ENCODE results near the gene KRTAP15-1. TPM values are rescaled to one million over a fixed set of nuclear protein-coding genes. Genes with fewer than 3 reads are reported as not detected.

KRTAP15-1 gene
- total and polyA plus RNA-seq, 2 of the 13 experiments (the other 11 are each of a cell fraction or from before 2014, with no cell fraction given) = not detected

- no peak for ATAC-seq
- CTCF ChIA-PET (ENCODE audit: low intra/inter-chr PET ratio, low total read pairs) = no interaction called here
- peaks cover 88% of the 10 kb centered on the region for H3K9me3 ChIP-seq (ENCODE audit: low read length)
- no peak for DNase-seq (ENCODE audit: low spot score)
- FAIRE-seq = no peak
- no TSS peak for BruUV-seq (replicated peaks)
- H3K4me1 ChIP-seq (ENCODE audit: insufficient read depth, low read length) = no peaks in the 10 kb centered on the region
- no peak within 1 kb of the TSS for H3K4me2 ChIP-seq (ENCODE audit: low read depth, low read length)
- H3K4me3 ChIP-seq (replicated peaks in 1 of 3; ENCODE audit: insufficient read depth in 1 of 3, low read depth in 2 of 3, low read length in 3 of 3) = no peak within 1 kb of the TSS
- H3K79me2 ChIP-seq (ENCODE audit: insufficient read depth, low read length) = no peaks in the 10 kb centered on the region
- no peaks in the 10 kb centered on the region for H3K27me3 ChIP-seq (ENCODE audit: control insufficient read depth in 1 of 2, insufficient read depth in 2 of 2, low read length in 2 of 2)
- no peaks in the 10 kb centered on the region for H4K20me1 ChIP-seq (ENCODE audit: insufficient read depth, low read length)
- 0% methylated on average over 2 of the region's 2 CpGs for WGBS (ENCODE audit: low lambda C conversion rate)
- no peak for TF ChIP-seq ELF3 (CRISPR knock-in tag; IDR thresholded peaks at IDR 0.05)
- no peak for TF ChIP-seq WIZ (CRISPR knock-in tag; IDR thresholded peaks at IDR 0.05)
- TF ChIP-seq ZBTB20 (CRISPR knock-in tag; IDR thresholded peaks at IDR 0.05; ENCODE audit: borderline replicate concordance, low read depth) = no peak
- TF ChIP-seq CREM (IDR thresholded peaks at IDR 0.05) = no peak
- no peak for TF ChIP-seq CREM (CRISPR knock-in tag; IDR thresholded peaks at IDR 0.05)
- no peak for TF ChIP-seq ZNF672 (CRISPR knock-in tag; IDR thresholded peaks at IDR 0.05)
- intact Hi-C loops (cut with micrococcal nuclease; ENCODE audit: unreplicated experiment) = no loop called here
- POLR2A ChIA-PET = no interaction called here
- H3K36me3 ChIP-seq (replicated peaks in 1 of 2; ENCODE audit: control insufficient read depth in 1 of 2, insufficient read depth in 2 of 2, low read length in 2 of 2) = no peaks in the 10 kb centered on the region
- no peak within 1 kb of the TSS for H2AFZ ChIP-seq (ENCODE audit: low read length)
- H3K27ac ChIP-seq (ENCODE audit: extremely low read length, insufficient read depth, low read length) = no peak within 1 kb of the TSS
- no peak within 1 kb of the TSS for H3K9ac ChIP-seq (ENCODE audit: insufficient read depth, low read depth, low read length)
- in situ Hi-C loops (cut with HindIII; ENCODE audit: extremely low pct_ligation_motif_present, low pct_unique_long_range_greater_than_20kb) = no loop called here
These were observed 47.3 kb downstream of the KRTAP15-1 start, which contains the start of gene KRTAP19-2 for GRCh38 chr21:30487336-30487735. Gene KRTAP19-2 (minus strand): TSS chr21:30487436. CDS start chr21:30487348, 88 bp downstream.

Other genes with a start within 250 kb of the KRTAP15-1 start
- gene CLDN8, start 224.2 kb upstream of the KRTAP15-1 start, total RNA-seq (2016; rRNA removed; fragmentation: Illumina TruSeq; extraction: Trizol) = not detected in 2 replicates
- gene CLDN8, start 224.2 kb upstream of the KRTAP15-1 start, polyA plus RNA-seq (2011; rRNA removed) = not detected in 2 replicates
- gene KRTAP24-1, start 157.3 kb upstream of the KRTAP15-1 start, total RNA-seq (2016; rRNA removed; fragmentation: Illumina TruSeq; extraction: Trizol) = not detected in 2 replicates
- gene KRTAP24-1, start 157.3 kb upstream of the KRTAP15-1 start, polyA plus RNA-seq (2011; rRNA removed) = not detected in 2 replicates
- gene KRTAP25-1, start 150.8 kb upstream of the KRTAP15-1 start, total RNA-seq (2016; rRNA removed; fragmentation: Illumina TruSeq; extraction: Trizol) = not detected in 2 replicates
- not detected in 2 replicates for gene KRTAP25-1, start 150.8 kb upstream of the KRTAP15-1 start, polyA plus RNA-seq (2011; rRNA removed)
- gene KRTAP26-1, start 120.0 kb upstream of the KRTAP15-1 start, total RNA-seq (2016; rRNA removed; fragmentation: Illumina TruSeq; extraction: Trizol) = not detected in 2 replicates
- not detected in 2 replicates for gene KRTAP26-1, start 120.0 kb upstream of the KRTAP15-1 start, polyA plus RNA-seq (2011; rRNA removed)
- gene KRTAP27-1, start 102.6 kb upstream of the KRTAP15-1 start, total RNA-seq (2016; rRNA removed; fragmentation: Illumina TruSeq; extraction: Trizol) = not detected in 2 replicates
- not detected in 2 replicates for gene KRTAP27-1, start 102.6 kb upstream of the KRTAP15-1 start, polyA plus RNA-seq (2011; rRNA removed)
- not detected in 2 replicates for gene KRTAP23-1, start 91.7 kb upstream of the KRTAP15-1 start, total RNA-seq (2016; rRNA removed; fragmentation: Illumina TruSeq; extraction: Trizol)
- gene KRTAP23-1, start 91.7 kb upstream of the KRTAP15-1 start, polyA plus RNA-seq (2011; rRNA removed) = not detected in 2 replicates
- gene KRTAP13-2, start 68.0 kb upstream of the KRTAP15-1 start, total RNA-seq (2016; rRNA removed; fragmentation: Illumina TruSeq; extraction: Trizol) = not detected in 2 replicates
- gene KRTAP13-2, start 68.0 kb upstream of the KRTAP15-1 start, polyA plus RNA-seq (2011; rRNA removed) = not detected in 2 replicates
- not detected in 2 replicates for gene KRTAP13-1, start 44.2 kb upstream of the KRTAP15-1 start, total RNA-seq (2016; rRNA removed; fragmentation: Illumina TruSeq; extraction: Trizol)
- gene KRTAP13-1, start 44.2 kb upstream of the KRTAP15-1 start, polyA plus RNA-seq (2011; rRNA removed) = not detected in 2 replicates
- not detected in 2 replicates for gene KRTAP13-3, start 14.3 kb upstream of the KRTAP15-1 start, total RNA-seq (2016; rRNA removed; fragmentation: Illumina TruSeq; extraction: Trizol)
- not detected in 2 replicates for gene KRTAP13-3, start 14.3 kb upstream of the KRTAP15-1 start, polyA plus RNA-seq (2011; rRNA removed)
- not detected in 2 replicates for gene KRTAP13-4, start 10.1 kb upstream of the KRTAP15-1 start, total RNA-seq (2016; rRNA removed; fragmentation: Illumina TruSeq; extraction: Trizol)
- not detected in 2 replicates for gene KRTAP13-4, start 10.1 kb upstream of the KRTAP15-1 start, polyA plus RNA-seq (2011; rRNA removed)
- not detected in 2 replicates for gene KRTAP19-1, start 40.1 kb downstream of the KRTAP15-1 start, total RNA-seq (2016; rRNA removed; fragmentation: Illumina TruSeq; extraction: Trizol)
- not detected in 2 replicates for gene KRTAP19-1, start 40.1 kb downstream of the KRTAP15-1 start, polyA plus RNA-seq (2011; rRNA removed)
- gene KRTAP19-2, start 47.2 kb downstream of the KRTAP15-1 start, total RNA-seq (2016; rRNA removed; fragmentation: Illumina TruSeq; extraction: Trizol) = not detected in 2 replicates
- not detected in 2 replicates for gene KRTAP19-2, start 47.2 kb downstream of the KRTAP15-1 start, polyA plus RNA-seq (2011; rRNA removed)
- not detected in 2 replicates for gene KRTAP19-3, start 51.7 kb downstream of the KRTAP15-1 start, total RNA-seq (2016; rRNA removed; fragmentation: Illumina TruSeq; extraction: Trizol)
- not detected in 2 replicates for gene KRTAP19-3, start 51.7 kb downstream of the KRTAP15-1 start, polyA plus RNA-seq (2011; rRNA removed)
- not detected in 2 replicates for gene KRTAP19-4, start 56.9 kb downstream of the KRTAP15-1 start, total RNA-seq (2016; rRNA removed; fragmentation: Illumina TruSeq; extraction: Trizol)
- not detected in 2 replicates for gene KRTAP19-4, start 56.9 kb downstream of the KRTAP15-1 start, polyA plus RNA-seq (2011; rRNA removed)
- gene KRTAP19-5, start 61.9 kb downstream of the KRTAP15-1 start, total RNA-seq (2016; rRNA removed; fragmentation: Illumina TruSeq; extraction: Trizol) = not detected in 2 replicates
- not detected in 2 replicates for gene KRTAP19-5, start 61.9 kb downstream of the KRTAP15-1 start, polyA plus RNA-seq (2011; rRNA removed)
- not detected in 2 replicates for gene KRTAP19-6, start 101.6 kb downstream of the KRTAP15-1 start, total RNA-seq (2016; rRNA removed; fragmentation: Illumina TruSeq; extraction: Trizol)
- not detected in 2 replicates for gene KRTAP19-6, start 101.6 kb downstream of the KRTAP15-1 start, polyA plus RNA-seq (2011; rRNA removed)
- gene KRTAP19-7, start 121.0 kb downstream of the KRTAP15-1 start, total RNA-seq (2016; rRNA removed; fragmentation: Illumina TruSeq; extraction: Trizol) = not detected in 2 replicates
- not detected in 2 replicates for gene KRTAP19-7, start 121.0 kb downstream of the KRTAP15-1 start, polyA plus RNA-seq (2011; rRNA removed)
- gene KRTAP22-2, start 150.1 kb downstream of the KRTAP15-1 start, total RNA-seq (2016; rRNA removed; fragmentation: Illumina TruSeq; extraction: Trizol) = not detected in 2 replicates
- gene KRTAP22-2, start 150.1 kb downstream of the KRTAP15-1 start, polyA plus RNA-seq (2011; rRNA removed) = not detected in 2 replicates
- gene KRTAP6-3, start 152.2 kb downstream of the KRTAP15-1 start, total RNA-seq (2016; rRNA removed; fragmentation: Illumina TruSeq; extraction: Trizol) = not detected in 2 replicates
- not detected in 2 replicates for gene KRTAP6-3, start 152.2 kb downstream of the KRTAP15-1 start, polyA plus RNA-seq (2011; rRNA removed)
- gene KRTAP6-2, start 158.6 kb downstream of the KRTAP15-1 start, total RNA-seq (2016; rRNA removed; fragmentation: Illumina TruSeq; extraction: Trizol) = not detected in 2 replicates
- not detected in 2 replicates for gene KRTAP6-2, start 158.6 kb downstream of the KRTAP15-1 start, polyA plus RNA-seq (2011; rRNA removed)
- gene KRTAP22-1, start 160.8 kb downstream of the KRTAP15-1 start, total RNA-seq (2016; rRNA removed; fragmentation: Illumina TruSeq; extraction: Trizol) = not detected in 2 replicates
- not detected in 2 replicates for gene KRTAP22-1, start 160.8 kb downstream of the KRTAP15-1 start, polyA plus RNA-seq (2011; rRNA removed)
- gene KRTAP6-1, start 173.7 kb downstream of the KRTAP15-1 start, total RNA-seq (2016; rRNA removed; fragmentation: Illumina TruSeq; extraction: Trizol) = not detected in 2 replicates
- not detected in 2 replicates for gene KRTAP6-1, start 173.7 kb downstream of the KRTAP15-1 start, polyA plus RNA-seq (2011; rRNA removed)
- not detected in 2 replicates for gene KRTAP20-1, start 176.2 kb downstream of the KRTAP15-1 start, total RNA-seq (2016; rRNA removed; fragmentation: Illumina TruSeq; extraction: Trizol)
- gene KRTAP20-1, start 176.2 kb downstream of the KRTAP15-1 start, polyA plus RNA-seq (2011; rRNA removed) = not detected in 2 replicates
- not detected in 2 replicates for gene KRTAP20-4, start 180.4 kb downstream of the KRTAP15-1 start, total RNA-seq (2016; rRNA removed; fragmentation: Illumina TruSeq; extraction: Trizol)
- gene KRTAP20-4, start 180.4 kb downstream of the KRTAP15-1 start, polyA plus RNA-seq (2011; rRNA removed) = not detected in 2 replicates
- gene KRTAP20-2, start 194.9 kb downstream of the KRTAP15-1 start, total RNA-seq (2016; rRNA removed; fragmentation: Illumina TruSeq; extraction: Trizol) = not detected in 2 replicates
- gene KRTAP20-2, start 194.9 kb downstream of the KRTAP15-1 start, polyA plus RNA-seq (2011; rRNA removed) = not detected in 2 replicates
- gene KRTAP20-3, start 202.6 kb downstream of the KRTAP15-1 start, total RNA-seq (2016; rRNA removed; fragmentation: Illumina TruSeq; extraction: Trizol) = not detected in 2 replicates
- gene KRTAP20-3, start 202.6 kb downstream of the KRTAP15-1 start, polyA plus RNA-seq (2011; rRNA removed) = not detected in 2 replicates